Right lobe of liver (tissue), 4 donors: ENCODE data around the gene C17orf58.

Experiments
- CTCF ChIP-seq, 4 donors: fragments of 200-600 bp in 3 of 4; fragments of 450-650 bp in 1 of 4; IDR thresholded peaks; one replicate each; pipeline versions ENCODE4 v1.5.1 to v1.8.0; 2016 to 2022; ENCODE audit warnings: antibody characterized with exemption in 4 of 4, mild to moderate bottlenecking in 2 of 4
- POLR2A ChIP-seq: fragments of 450-650 bp; IDR thresholded peaks from one replicate; pipeline ENCODE4 v1.6.1; 2017; ENCODE audit warnings: antibody characterized with exemption, mild to moderate bottlenecking
- donor health status: DM: no; HTN: no; CAD: no.
- donor health status: DM: no; HTN: no; CAD: no.
- donor health status: DM: no; HTN: yes; CAD: no.

- no peak for TF ChIP-seq POLR2A
- no peak for TF ChIP-seq CTCF (IDR thresholded peaks at IDR 0.05)
These were observed 25.5 kb downstream of the C17orf58 start for GRCh38 chr17:67970783-67971182.
